Mucosa of stomach (tissue), 1 donor: Measurements from ENCODE around the gene CPLANE1.
"Not testable (repeated sequence)": the region's sequence is repeated elsewhere in the genome, so short reads cannot be mapped to it uniquely, and the experiment has no call there.

Experiments
- H3K27me3 ChIP-seq: one replicate; pipeline ENCODE4 v1.7.0; 2013; ENCODE audit warnings: mild to moderate bottlenecking, low read length; ENCODE audit not compliant: control insufficient read depth, insufficient read depth
- H3K36me3 ChIP-seq: one replicate; pipeline ENCODE4 v1.7.0; 2013; ENCODE audit warnings: low read length; ENCODE audit not compliant: control insufficient read depth, insufficient read depth
- H3K4me1 ChIP-seq: one replicate; pipeline ENCODE4 v1.7.0; 2013; ENCODE audit warnings: mild to moderate bottlenecking, low read length; ENCODE audit not compliant: control insufficient read depth, insufficient read depth
- H3K4me3 ChIP-seq: one replicate; pipeline ENCODE4 v1.7.0; 2013; ENCODE audit warnings: low read length
- H3K9ac ChIP-seq: one replicate; pipeline ENCODE4 v1.7.0; 2013; ENCODE audit warnings: mild to moderate bottlenecking, low read length, moderate library complexity
- H3K9me3 ChIP-seq: one replicate; pipeline ENCODE4 v1.7.0; 2013; ENCODE audit warnings: mild to moderate bottlenecking, low read length, moderate library complexity; ENCODE audit not compliant: control insufficient read depth
- donor health status: Pancreatic carcinoma.

CPLANE1 gene

DNA sequence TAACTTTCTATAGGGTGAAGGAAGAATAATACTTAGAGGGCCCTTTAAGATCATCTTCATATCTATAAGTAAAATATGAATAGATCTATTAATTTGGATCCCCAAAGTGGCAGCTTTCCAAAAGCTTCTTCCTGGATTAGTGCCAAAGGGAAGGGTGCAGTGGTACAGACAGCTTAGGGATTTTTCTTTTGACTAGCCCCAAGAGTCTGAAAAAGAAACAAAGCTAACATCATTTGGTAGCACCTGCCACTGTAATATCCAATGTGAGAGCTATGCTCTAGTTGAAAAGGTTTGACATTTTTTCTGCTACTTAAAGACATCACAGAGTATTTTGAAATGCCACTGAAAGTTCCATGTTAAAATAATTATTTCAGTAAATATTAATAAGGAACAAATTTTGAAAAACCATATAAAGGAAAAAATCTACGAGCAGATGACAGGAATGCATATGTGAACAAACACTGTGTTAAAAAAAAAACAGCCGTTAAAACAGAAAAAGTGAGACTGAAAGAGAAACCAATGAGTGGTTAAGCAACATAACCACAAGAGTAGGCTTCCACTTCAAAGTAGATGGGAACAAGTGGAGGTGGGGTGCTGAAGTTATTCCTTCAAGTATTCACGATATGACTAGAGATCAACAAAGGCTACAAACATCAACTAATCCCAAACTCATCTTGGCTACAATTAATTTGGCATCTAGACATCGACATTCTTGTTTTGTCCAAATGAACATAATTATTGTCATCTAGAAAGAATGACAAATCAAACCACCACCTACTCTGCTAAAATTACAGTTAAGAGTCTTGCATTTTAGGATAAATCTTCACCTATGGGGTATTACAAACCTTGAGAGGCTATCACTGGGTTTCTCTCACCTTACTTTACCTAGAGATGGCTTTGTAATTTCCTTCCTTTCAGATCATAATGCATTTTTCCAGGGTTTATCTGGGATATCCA, 137.5 kb downstream of the CPLANE1 start:
- Histone ChIP-seq H3K4me1 (no peaks in the 10 kb centered on the region), H3K4me3 (no peak overlapping the region), H3K27me3 (no peaks in the 10 kb centered on the region), H3K9me3 (no peaks in the 10 kb centered on the region), H3K9ac (no peak overlapping the region), H3K36me3 (no peaks in the 10 kb centered on the region)

DNA sequence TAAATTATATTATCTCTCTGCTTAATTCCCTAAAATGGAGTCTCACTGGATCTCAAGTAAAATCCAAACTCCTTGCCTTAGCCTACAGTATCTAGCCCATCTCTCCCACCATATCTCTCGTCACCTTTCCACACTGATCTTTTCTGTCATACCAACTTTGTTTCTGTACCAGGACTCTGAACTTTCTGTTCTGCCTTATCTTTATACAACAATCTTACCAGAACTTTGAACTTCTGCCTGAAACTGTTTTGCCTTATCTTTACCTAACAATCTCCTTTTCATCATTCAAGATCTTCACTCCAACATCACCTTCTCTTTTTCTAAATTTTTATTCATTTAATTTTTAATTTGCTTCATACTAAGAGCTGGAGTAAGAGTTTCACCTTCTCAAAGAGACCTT, 139.0 kb downstream of the CPLANE1 start:
- no peaks in the 10 kb centered on the region for H3K27me3 ChIP-seq
- no peaks in the 10 kb centered on the region for H3K36me3 ChIP-seq
- H3K4me3 ChIP-seq = no peak overlapping the region
- no peaks in the 10 kb centered on the region for H3K4me1 ChIP-seq
- H3K9me3 ChIP-seq = no peaks in the 10 kb centered on the region
- no peak overlapping the region for H3K9ac ChIP-seq

- H3K4me1 ChIP-seq = no peaks in the 10 kb centered on the region
- H3K36me3 ChIP-seq = no peaks in the 10 kb centered on the region
- H3K9ac ChIP-seq = no peak overlapping the region
- H3K4me3 ChIP-seq = no peak overlapping the region
- H3K9me3 ChIP-seq = no peaks in the 10 kb centered on the region
- no peaks in the 10 kb centered on the region for H3K27me3 ChIP-seq
Observed at GRCh38 chr5:37109338-37109737, 139.8 kb downstream of the CPLANE1 start.

DNA sequence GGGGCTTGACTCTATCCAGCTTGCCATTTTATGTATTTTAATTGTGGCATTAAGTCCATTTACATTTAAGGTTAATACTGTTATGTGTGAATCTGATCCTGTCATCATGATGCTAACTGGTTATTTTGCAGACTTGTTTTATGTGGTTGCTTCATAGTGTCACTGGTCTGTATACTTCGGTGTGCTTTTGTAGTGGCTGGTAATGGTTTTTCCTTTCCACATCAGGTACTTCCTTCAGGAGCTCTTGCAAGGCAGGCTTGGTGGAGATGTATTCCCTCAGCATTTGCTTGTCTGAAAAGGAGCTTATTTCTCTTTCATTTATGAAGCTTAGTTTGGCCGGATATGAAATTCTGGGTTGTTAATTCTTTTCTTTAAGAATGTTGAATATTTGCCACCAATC, 145.9 kb downstream of the CPLANE1 start:
- Histone ChIP-seq H3K36me3 (no peaks in the 10 kb centered on the region), H3K4me3 (no peak overlapping the region), H3K9me3 (no peaks in the 10 kb centered on the region), H3K4me1 (no peaks in the 10 kb centered on the region), H3K9ac (no peak overlapping the region), H3K27me3 (no peaks in the 10 kb centered on the region)

DNA sequence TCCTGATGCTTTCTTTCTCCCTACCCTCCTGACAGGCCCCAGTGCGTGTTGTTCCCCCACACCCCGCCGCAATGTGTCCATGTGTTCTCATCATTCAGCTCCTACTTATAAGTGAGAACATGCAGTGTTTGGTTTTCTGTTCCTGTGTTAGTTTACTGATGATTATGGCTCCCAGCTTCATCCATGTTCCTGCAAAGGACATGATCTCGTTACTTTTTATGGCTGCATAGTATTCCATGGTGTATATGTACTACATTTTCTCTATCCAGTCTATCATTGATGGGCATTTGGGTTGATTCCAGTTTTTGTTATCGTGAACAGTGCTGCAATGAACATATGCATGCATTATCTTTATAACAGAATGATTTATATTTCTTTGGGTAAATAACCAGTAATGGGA, 149.9 kb downstream of the CPLANE1 start:
- H3K9ac ChIP-seq, H3K9me3 ChIP-seq, H3K4me1 ChIP-seq, H3K4me3 ChIP-seq, H3K27me3 ChIP-seq, H3K36me3 ChIP-seq: not testable (repeated sequence)

GRCh38 chr5:37093795-37094194, 155.4 kb downstream of the CPLANE1 start:
- not testable (repeated sequence) for H3K9me3 ChIP-seq, H3K36me3 ChIP-seq, H3K9ac ChIP-seq, H3K27me3 ChIP-seq, H3K4me3 ChIP-seq
- H3K4me1 ChIP-seq = peaks cover 11% of the 10 kb centered on the region

DNA sequence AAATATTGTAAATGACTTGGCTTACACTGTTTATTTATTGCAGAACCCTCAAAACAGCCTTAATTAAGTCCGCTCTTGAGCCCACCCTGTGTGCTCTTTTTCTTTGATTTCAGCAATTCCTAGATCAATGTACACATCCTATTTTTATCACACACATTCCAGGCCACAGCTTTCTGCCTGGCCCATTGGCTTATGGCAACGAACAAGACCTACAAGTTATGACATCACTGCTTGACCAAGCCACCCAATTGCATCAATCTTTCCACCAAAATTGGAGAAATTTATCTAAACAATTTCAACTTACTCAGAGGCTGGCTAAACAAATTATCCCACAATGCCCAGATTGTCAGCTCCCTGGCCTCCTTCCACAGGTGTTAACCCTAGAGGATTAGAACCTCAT, 158.4 kb downstream of the CPLANE1 start:
- no peak overlapping the region for H3K9ac ChIP-seq
- no peaks in the 10 kb centered on the region for H3K27me3 ChIP-seq
- no peak overlapping the region for H3K4me3 ChIP-seq
- H3K4me1 ChIP-seq = peaks cover 22% of the 10 kb centered on the region
- H3K9me3 ChIP-seq = no peaks in the 10 kb centered on the region
- no peaks in the 10 kb centered on the region for H3K36me3 ChIP-seq

DNA sequence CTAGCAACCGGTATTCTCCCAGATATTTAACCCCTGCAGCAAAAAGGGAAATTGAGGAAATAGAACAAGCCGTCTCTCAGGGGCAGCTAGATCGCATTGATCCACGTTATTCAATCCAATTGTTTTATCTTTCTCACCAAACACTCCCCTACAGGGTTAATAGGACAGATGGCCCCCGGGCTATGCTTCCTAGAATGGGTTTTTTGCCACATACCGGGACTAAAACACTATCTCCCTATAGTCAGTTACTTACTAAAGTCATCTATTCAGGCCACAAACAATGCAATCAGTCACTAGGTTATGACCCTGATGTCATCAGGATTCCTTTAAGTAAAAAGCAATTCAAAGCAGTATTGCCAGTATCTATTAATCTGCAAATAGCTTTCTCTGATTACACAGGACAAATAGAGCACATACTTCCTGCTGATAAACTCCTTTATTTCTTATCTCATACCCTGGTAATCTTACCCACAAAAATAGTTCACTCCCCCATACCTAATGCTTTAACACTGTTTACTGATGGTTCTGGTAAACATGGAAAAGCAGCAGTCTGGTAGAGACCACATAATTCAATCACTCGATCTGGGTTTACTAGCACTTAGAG, 159.0 kb downstream of the CPLANE1 start:
- H3K9me3 ChIP-seq = no peaks in the 10 kb centered on the region
- no peak overlapping the region for H3K9ac ChIP-seq
- no peak overlapping the region for H3K4me3 ChIP-seq
- peaks cover 22% of the 10 kb centered on the region for H3K4me1 ChIP-seq
- H3K36me3 ChIP-seq = no peaks in the 10 kb centered on the region
- H3K27me3 ChIP-seq = no peaks in the 10 kb centered on the region

DNA sequence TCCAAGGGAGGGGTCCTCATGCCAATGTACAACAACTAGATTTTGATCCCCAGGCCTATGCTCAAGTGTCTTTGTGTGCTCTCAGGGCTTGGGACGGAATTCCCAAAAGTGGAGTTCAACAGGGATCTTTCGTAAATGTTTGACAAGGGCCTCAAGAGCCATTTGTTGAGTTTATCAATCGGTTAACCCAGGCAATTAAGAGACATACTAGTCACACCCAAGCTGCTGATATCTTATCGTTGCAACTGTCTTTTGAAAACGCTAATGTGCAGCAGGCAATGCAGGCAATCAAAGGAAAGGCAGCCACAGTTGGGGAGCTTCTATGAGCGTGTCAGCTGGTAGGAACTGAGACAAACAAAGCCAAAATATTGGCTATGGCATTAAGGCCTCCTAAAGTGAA, 161.2 kb downstream of the CPLANE1 start:
- Histone ChIP-seq H3K9me3 (no peaks in the 10 kb centered on the region), H3K36me3 (no peaks in the 10 kb centered on the region), H3K4me1 (peaks cover 15% of the 10 kb centered on the region), H3K9ac (no peak overlapping the region), H3K27me3 (no peaks in the 10 kb centered on the region), H3K4me3 (no peak overlapping the region)

GRCh38 chr5:37086466-37087173, 162.6 kb downstream of the CPLANE1 start:
- Histone ChIP-seq H3K9ac (no peak overlapping the region), H3K4me1 (peaks cover 15% of the 10 kb centered on the region), H3K36me3 (no peaks in the 10 kb centered on the region), H3K9me3 (no peaks in the 10 kb centered on the region), H3K4me3 (no peak overlapping the region), H3K27me3 (no peaks in the 10 kb centered on the region)

DNA sequence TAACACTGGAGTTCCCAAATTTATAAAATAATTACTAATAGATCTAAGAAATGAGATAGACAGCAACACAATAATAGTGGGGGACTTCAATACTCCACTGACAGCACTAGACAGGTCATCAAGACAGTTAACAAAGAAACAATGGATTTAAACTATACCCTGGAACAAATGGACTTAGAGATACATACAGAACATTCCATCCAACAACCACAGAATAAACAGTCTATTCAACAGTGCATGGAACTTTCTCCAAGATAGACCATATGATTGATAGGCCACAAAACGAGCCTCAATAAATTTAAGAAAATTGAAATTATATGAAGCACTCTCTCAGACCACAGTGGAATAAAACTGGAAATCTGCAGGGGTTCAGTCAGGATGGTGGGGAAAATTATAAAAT, 163.2 kb downstream of the CPLANE1 start:
- H3K27me3 ChIP-seq, H3K9ac ChIP-seq, H3K9me3 ChIP-seq, H3K36me3 ChIP-seq, H3K4me3 ChIP-seq: not testable (repeated sequence)
- H3K4me1 ChIP-seq = peaks cover 15% of the 10 kb centered on the region

DNA sequence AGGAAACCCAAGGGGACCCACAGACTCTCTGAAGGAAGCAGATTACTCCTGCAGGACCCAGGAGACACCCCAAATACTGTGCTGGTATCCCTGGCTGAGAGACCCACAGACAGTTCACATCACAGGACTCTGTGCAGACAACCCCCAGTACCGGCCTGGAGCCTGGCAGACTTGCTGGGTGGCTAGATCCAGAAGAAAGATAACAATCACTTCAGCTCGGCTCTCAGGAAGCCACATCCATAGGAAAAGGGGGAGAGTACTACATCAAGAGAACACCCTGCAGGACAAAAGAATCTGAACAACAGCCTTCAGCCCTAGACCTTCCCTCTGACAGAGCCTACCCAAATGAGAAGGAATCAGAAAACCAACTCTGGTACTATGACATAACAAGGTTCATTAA, 166.2 kb downstream of the CPLANE1 start:
- not testable (repeated sequence) for H3K9ac ChIP-seq, H3K9me3 ChIP-seq, H3K36me3 ChIP-seq, H3K27me3 ChIP-seq, H3K4me3 ChIP-seq, H3K4me1 ChIP-seq
